Activated CD4-positive, alpha-beta T cell treated with anti-CD3 and anti-CD28 coated beads for 4 hours (primary cell): ENCODE measurements around the gene LAMTOR5.

ENCODE experiments used
- DNase-seq, 2 donors: peaks; one replicate each; pipeline ENCODE4 v3.0.0-alpha.2; 2020

The LAMTOR5 gene

DNA sequence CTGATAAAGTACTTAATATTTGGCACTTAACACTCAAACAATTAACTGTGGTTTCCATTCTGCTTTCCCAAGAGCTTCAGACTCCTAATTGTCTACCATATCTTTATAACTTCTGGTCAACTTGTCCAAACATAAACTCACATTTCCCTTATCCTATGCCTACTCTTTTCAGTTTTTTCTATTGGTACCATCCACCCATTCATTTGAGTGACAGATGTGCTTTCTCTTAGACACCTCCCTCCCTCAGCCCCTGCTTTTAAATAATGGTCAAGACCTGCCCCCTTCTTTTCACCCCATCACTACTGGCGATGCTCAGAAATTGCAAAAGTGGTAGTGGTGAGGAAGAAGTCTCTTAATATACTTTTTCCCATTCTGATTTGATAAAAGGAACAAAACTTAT lies 22.1 kb downstream of the LAMTOR5 start:
- no peak for DNase-seq

DNA sequence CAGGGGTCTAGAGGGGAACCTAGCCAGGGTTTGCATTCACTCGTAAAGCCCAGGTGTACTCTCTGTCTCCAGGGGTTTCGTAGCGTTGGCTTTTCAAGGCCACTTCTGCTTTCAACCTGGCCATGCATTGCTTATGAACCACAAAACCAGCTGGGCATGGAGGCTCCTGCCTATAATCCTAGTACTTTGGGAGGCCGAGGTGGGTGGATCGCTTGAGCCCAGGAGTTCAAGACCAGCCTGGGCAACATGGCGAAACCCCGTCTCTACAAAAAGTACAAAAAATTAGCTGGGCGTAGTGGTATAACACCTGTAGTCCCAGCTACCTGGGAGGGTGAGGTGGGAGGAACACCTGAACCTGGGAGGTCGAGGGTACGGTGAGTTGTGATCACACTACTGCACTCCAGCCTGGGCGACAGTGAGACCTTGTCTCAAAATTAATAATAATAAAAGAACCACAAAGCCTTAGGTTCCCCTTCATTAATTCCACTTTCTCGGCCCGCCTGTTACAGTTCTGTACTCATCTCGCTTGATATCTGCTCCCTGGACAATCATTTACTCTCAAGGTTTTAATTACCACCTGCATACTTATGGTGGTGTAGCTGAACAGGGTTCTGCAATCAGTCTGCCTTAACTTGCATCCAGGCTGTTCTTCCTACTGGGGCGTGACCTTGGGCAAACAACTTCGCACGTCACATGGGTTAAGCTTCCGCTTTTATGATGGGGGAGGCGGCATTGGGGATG lies 22.7 kb downstream of the LAMTOR5 start:
- DNase-seq, result no peak

DNA sequence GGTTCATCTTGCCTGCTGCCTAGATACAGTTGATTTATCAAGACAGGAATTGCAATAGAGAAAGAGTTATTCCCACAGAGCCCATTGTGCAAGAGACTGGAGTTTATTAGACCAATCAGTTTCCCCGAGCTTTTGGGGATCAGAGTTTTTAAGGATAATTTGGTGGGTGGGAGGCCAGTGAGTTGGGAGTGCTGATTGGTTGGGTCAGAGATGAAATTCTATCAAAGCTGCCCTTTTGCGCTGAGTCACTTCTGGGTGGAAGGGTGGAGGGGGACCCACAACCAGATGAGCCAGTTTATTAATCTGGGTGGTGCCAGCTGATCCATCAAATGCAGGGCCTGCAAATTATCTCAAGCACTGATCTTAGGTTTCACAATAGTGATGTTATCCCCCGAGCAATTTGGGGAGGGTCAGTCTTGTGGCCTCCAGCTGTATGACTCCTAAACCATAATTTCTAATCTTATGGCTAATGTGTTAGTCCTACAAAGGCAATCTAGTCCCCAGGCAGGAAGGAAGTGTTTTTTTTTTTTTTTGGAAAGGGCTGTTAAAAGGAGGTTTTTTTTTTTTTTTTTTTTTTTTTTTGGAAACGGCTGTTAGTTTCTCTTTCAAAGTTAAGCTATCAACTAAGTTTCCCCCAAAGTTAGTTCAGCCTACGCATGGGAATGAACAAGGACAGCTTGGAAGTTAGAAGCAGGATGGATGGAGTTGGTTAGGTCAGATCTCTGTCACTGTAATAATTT lies 24.1 kb downstream of the LAMTOR5 start:
- no peak for DNase-seq

DNA sequence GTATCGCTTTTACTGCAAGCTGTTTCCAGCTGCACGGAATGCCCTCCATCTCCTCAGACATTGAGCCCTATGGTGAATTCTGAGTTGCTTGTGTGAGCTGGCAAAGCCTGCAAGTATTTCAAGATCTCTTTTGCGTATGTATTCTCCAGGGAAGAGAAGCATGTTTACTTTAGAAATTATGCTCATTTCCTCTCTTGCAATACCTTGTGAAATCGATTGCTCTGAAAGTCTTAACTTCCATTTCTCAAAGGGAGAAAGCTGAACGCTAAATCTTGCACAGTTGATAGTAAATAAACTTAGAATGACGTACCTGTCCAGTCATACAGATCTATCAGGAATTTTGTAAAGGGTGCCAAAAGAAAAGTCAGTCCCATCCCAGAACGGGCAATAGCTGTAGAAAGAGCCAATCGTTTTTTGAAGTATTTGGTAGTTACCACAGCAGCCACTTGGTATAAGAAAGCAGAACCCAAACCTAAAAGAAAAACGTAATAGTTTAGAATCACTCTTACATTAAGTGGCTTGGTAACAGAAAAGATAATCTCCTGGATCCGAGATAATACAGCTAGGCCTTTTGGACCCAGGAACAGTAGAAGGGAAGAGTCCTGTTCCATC lies 26.7 kb downstream of the LAMTOR5 start:
- DNase-seq, result no peak

DNA sequence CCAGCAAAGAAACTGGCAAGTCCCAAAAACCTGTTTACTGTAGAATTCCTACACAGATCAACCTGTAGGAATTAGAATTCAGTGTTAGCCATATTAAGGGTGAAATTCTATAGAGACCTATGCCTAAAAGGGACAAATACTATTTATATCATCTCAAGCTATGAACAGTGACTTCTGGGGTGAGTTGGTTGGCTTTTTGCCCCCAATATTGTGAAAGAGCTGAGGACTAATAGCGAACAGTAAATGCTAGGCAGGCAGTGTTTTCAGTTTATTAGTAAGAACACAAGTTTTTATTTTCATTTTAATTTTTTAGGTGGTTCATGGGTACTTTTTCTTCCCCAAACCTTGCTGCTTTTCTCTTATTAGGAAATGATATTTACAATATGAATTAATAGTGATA lies 32.0 kb downstream of the LAMTOR5 start:
- no peak for DNase-seq

DNA sequence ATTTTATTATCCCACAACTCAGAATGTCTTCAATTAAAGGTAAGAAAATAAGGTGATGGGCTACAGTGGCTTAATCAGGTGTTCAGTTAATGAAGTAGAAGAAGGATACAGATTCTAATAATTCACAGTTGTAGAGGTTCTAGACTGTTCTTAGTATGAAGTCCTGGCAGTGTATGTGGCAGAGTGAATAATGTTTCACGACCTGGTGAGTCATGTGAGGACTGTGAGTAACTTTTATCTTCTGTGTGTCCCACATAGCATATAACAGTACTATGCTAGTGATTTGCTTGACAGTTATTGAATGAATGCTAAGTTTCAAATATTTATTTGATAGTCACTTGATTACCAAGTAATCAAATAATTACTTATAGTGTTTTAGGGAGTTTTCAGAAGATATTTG lies 36.7 kb downstream of the LAMTOR5 start:
- no peak for DNase-seq

DNA sequence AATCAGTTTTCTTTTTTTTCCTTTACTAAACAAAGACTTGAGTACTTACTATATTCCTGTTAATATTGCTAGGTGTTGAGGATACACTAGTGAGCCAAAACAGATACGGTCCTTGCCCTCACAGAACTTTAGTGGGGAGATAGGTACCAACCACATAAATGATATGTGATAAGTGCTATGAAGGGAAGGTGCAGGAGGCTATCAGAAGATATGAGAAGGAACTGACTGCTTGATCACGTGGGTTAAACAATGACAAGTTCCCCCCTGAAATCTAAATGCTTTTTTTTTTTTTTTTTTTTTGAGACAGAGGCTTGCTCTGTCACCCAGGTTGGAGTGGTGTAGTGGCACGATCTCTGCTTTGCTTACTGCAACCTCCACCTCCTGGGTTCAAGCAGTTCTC lies 43.3 kb downstream of the LAMTOR5 start:
- DNase-seq, result no peak

DNA sequence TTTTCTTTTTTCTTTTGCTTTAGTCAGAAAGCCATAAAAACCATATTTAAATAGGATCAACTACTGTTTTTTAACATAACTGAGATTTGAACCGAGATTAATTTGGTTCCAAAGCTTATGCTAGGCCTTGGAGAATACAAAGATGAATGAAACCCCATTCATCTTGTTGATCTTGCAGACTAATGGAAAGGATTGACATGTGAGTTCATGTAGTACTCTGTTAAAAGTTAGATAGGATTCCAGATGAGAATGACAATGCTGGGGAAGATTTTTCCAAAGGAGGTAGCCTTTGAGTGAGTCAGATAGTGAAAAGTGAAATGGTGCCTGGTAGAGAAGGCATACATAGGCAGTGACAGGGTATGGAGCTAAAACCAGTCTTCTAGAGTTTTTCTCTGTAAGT lies 45.6 kb downstream of the LAMTOR5 start:
- DNase-seq, result no peak

DNA sequence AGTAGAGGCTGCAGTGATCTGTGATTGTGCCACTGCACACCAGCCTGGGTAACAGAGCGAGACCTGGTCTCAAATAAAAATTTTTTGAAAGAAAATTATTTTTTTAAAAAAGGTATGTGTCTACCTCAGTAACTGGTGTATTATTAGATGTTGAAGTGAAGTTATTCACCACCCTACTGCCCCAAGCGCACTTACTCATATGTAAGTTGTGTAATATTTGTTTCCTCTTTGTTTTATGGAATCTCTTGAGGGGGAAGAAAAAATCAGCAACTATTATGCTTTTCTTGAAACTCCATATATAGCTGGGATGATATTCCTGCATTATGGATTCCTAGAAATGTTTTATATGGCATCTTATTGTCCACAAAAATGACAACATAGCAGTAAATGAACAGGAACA lies 47.1 kb downstream of the LAMTOR5 start:
- DNase-seq, result no peak

DNA sequence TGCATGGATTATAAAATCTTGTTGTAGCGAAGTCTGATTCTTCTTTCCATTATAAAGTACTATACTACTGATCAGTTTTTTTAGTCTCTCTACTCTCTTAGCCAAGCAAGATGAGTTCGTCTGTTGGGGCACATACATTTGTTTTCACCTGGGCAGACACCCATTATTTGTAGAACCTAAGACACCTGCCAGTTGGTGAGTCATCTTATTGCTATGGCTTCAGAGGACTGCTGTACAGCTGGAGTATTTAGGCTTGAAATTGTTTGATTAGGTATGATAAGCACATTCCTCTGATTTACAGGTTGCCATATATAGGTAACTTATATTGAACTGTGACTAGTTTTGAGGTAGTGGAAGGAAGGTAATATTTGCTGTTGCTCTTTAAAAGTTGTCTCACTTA lies 51.1 kb downstream of the LAMTOR5 start:
- no peak for DNase-seq

DNA sequence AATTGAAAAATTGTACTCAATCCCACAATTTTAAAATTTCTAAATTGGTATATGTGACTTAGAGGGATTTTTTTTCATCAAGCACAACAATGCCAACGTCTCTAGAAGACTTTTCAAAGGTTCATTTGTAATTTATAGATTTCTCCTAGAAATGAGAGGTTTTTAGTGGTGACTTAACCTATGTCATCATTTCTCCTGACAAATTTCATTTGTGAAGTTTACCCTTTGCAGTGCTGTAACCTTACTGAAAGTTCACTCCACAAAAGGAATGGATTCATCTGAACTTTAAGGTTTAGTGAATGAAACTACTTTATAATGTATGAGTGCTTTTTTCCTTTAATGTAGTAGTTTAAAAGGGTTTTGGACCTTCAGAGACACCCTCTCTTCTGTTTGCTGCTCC lies 52.2 kb downstream of the LAMTOR5 start:
- DNase-seq, result no peak
